ENCODE measurements around the gene CTIF.

- TF ChIP-seq CTCF (IDR thresholded peaks at IDR 0.05) (no peak), POLR2A (IDR thresholded peaks at IDR 0.05) (no peak)
Measured at GRCh38 chr18:48690494-48690893, 151.7 kb downstream of the CTIF start.
